BE2C (cell line): ENCODE results near the gene OLFM1.

Experiments used
- DNase-seq: peaks from one replicate; pipeline ENCODE4 v3.0.0-alpha.2; 2020
- H3K27me3 ChIP-seq: fragments of 250-450 bp; sonication (Bioruptor Pico); 2 replicates; pipeline ENCODE4 v1.5.1; 2020; ENCODE audit warnings: mild to moderate bottlenecking
- H3K36me3 ChIP-seq: fragments of 250-450 bp; sonication (Bioruptor Pico); 2 replicates; pipeline ENCODE4 v1.5.1; 2020; ENCODE audit warnings: mild to moderate bottlenecking
- H3K4me1 ChIP-seq: fragments of 250-450 bp; sonication (Bioruptor Pico); 2 replicates; pipeline ENCODE4 v1.5.1; 2020
- H3K4me3 ChIP-seq: 2 replicates; pipeline ENCODE4 v1.5.1; 2011; ENCODE audit warnings: low read depth, low read length
- H3K9me3 ChIP-seq: fragments of 250-450 bp; sonication (Bioruptor Pico); 2 replicates; pipeline ENCODE4 v1.5.1; 2020
- CTCF ChIP-seq: IDR thresholded peaks from 2 replicates; pipeline ENCODE4 v1.5.1; 2012; ENCODE audit warnings: mild to moderate bottlenecking, low read depth, low read length

Gene OLFM1

GRCh38 chr9:135065151-135065550, 22.3 kb upstream of the OLFM1 start:
- TF ChIP-seq CTCF: no peak
- Histone ChIP-seq H3K27me3 (no peaks in the 10 kb centered on the region), H3K4me3 (no peak overlapping the region), H3K9me3 (no peaks in the 10 kb centered on the region; the same call in 1 of the 2 replicates), H3K36me3 (no peaks in the 10 kb centered on the region), H3K4me1 (peaks cover 7% of the 10 kb centered on the region; the same call in 1 of the 2 replicates)
- no peak for DNase-seq

- no peaks in the 10 kb centered on the region; the same call in 1 of the 2 replicates for H3K9me3 ChIP-seq
- no peak overlapping the region for H3K4me3 ChIP-seq
- no peaks in the 10 kb centered on the region for H3K36me3 ChIP-seq
- no peak for DNase-seq
- no peak for TF ChIP-seq CTCF
- H3K4me1 ChIP-seq: peaks cover 10% of the 10 kb centered on the region; the same call in 1 of the 2 replicates
- H3K27me3 ChIP-seq: no peaks in the 10 kb centered on the region
Observed at GRCh38 chr9:135065804-135066203, 21.7 kb upstream of the OLFM1 start.

GRCh38 chr9:135066291-135066690, 21.2 kb upstream of the OLFM1 start:
- Histone ChIP-seq H3K9me3 (no peaks in the 10 kb centered on the region; the same call in 1 of the 2 replicates), H3K4me1 (peaks cover 10% of the 10 kb centered on the region; the same call in 1 of the 2 replicates), H3K4me3 (no peak overlapping the region), H3K27me3 (no peaks in the 10 kb centered on the region), H3K36me3 (no peaks in the 10 kb centered on the region)
- TF ChIP-seq CTCF: no peak
- no peak for DNase-seq

- no peaks in the 10 kb centered on the region for H3K27me3 ChIP-seq
- DNase-seq: no peak
- H3K4me3 ChIP-seq: no peak overlapping the region
- H3K4me1 ChIP-seq: peaks cover 10% of the 10 kb centered on the region; the same call in 1 of the 2 replicates
- H3K36me3 ChIP-seq: no peaks in the 10 kb centered on the region
- H3K9me3 ChIP-seq: no peaks in the 10 kb centered on the region; the same call in 1 of the 2 replicates
- TF ChIP-seq CTCF: no peak
Observed at GRCh38 chr9:135067096-135067710, 20.3 kb upstream of the OLFM1 start.

GRCh38 chr9:135068776-135069415, 18.6 kb upstream of the OLFM1 start:
- no peak for DNase-seq
- Histone ChIP-seq H3K4me3 (no peak overlapping the region), H3K27me3 (no peaks in the 10 kb centered on the region)

More at GRCh38 chr9:135068776-135069415, 18.6 kb upstream of the OLFM1 start:
- Histone ChIP-seq H3K9me3 (no peaks in the 10 kb centered on the region), H3K4me1 (peaks cover 10% of the 10 kb centered on the region; the same call in 1 of the 2 replicates), H3K36me3 (no peaks in the 10 kb centered on the region)
- TF ChIP-seq CTCF: no peak
